IMR-90 (cell line): ENCODE data around the gene HDAC5. TPM values are rescaled to one million over a fixed set of nuclear protein-coding genes. Genes with fewer than 3 reads are reported as not detected.
A peak's percentile ranks its signal among the peaks of the same experiment; 100 is the strongest.

Experiments used
- ATAC-seq: fragments of 200-7000 bp; cut with Tn5 transposase; 2 replicates; pipeline ENCODE4 v1.9.1; 2020; ENCODE audit warnings: low read depth, mild to moderate bottlenecking, moderate library complexity
- BruUV-seq: library from RNA; stranded (reverse); fragments of 400-500 nt; replicated peaks from 2 replicates; lab custom pipeline; 2021; lab: Mats Ljungman, UMichigan
- CTCF ChIA-PET: fragments of 300-600 bp; formaldehyde crosslinking; extraction: SDS; loops from one replicate; lab custom pipeline; 2021; ENCODE audit warnings: antibody characterized with exemption; lab: Yijun Ruan, JAX
- POLR2A ChIA-PET: fragments of 300-600 bp; sonication (Branson Sonifier 250); formaldehyde crosslinking; loops from one replicate; lab custom pipeline; 2022; ENCODE audit warnings: antibody characterized with exemption; ENCODE audit not compliant: unreplicated experiment; lab: Charles Lee
- DNase-seq: peaks from one replicate; pipeline ENCODE4 v3.0.0; 2013
- H2AFZ ChIP-seq: replicated peaks from 2 replicates; pipeline ENCODE3; 2013; ENCODE audit warnings: low read length, mild to moderate bottlenecking; ENCODE audit not compliant: poor library complexity
- H2AK5ac ChIP-seq: 2 replicates; pipeline ENCODE4 v1.6.1; 2013; ENCODE audit warnings: low read depth, low read length, inconsistent platforms
- H2AK9ac ChIP-seq: replicated peaks from 2 replicates; pipeline ENCODE3; 2013; ENCODE audit warnings: mild to moderate bottlenecking, low read depth, low read length, moderate library complexity; ENCODE audit not compliant: poor library complexity
- H2BK120ac ChIP-seq: 2 replicates; pipeline ENCODE4 v1.6.1; 2013; ENCODE audit warnings: low read depth, low read length, inconsistent platforms
- H2BK15ac ChIP-seq: 3 replicates; pipeline ENCODE4 v1.6.1; 2013; ENCODE audit warnings: low read depth, low read length, inconsistent platforms
- H2BK20ac ChIP-seq: 2 replicates; pipeline ENCODE4 v1.6.1; 2013; ENCODE audit warnings: low read depth, mild to moderate bottlenecking, inconsistent platforms, low read length, moderate library complexity
- H2BK5ac ChIP-seq: 2 replicates; pipeline ENCODE4 v1.6.1; 2013; ENCODE audit warnings: mild to moderate bottlenecking, low read depth, low read length, inconsistent platforms; ENCODE audit not compliant: poor library complexity, severe bottlenecking
- H3K14ac ChIP-seq: replicated peaks from 2 replicates; pipeline ENCODE4 v1.6.1; 2013; ENCODE audit warnings: low read depth, low read length, inconsistent platforms
- H3K18ac ChIP-seq: 2 replicates; pipeline ENCODE4 v1.6.1; 2013; ENCODE audit warnings: low read depth, low read length, control low read depth
- H3K23ac ChIP-seq: 2 replicates; pipeline ENCODE4 v1.6.1; 2013; ENCODE audit warnings: low read depth, low read length, inconsistent platforms
- H3K27ac ChIP-seq: 2 replicates; pipeline ENCODE4 v1.5.1; 2013; ENCODE audit warnings: mild to moderate bottlenecking, control low read depth, low read length; ENCODE audit not compliant: insufficient read depth
- H3K27me3 ChIP-seq: 2 replicates; pipeline ENCODE4 v1.6.1; 2013; ENCODE audit warnings: low read length; ENCODE audit not compliant: control insufficient read depth, insufficient read depth
- H3K36me3 ChIP-seq: 2 replicates; pipeline ENCODE4 v1.6.1; 2013; ENCODE audit warnings: low read length, mixed read lengths; ENCODE audit not compliant: control insufficient read depth, insufficient read depth
- H3K4ac ChIP-seq: 2 replicates; pipeline ENCODE4 v1.6.1; 2013; ENCODE audit warnings: low read depth, low read length, inconsistent platforms
- H3K4me1 ChIP-seq: 2 replicates; pipeline ENCODE4 v1.6.1; 2013; ENCODE audit warnings: low read length, mixed read lengths; ENCODE audit not compliant: control insufficient read depth, insufficient read depth
- H3K4me2 ChIP-seq: 2 replicates; pipeline ENCODE4 v1.6.1; 2013; ENCODE audit warnings: low read depth, mild to moderate bottlenecking, control low read depth, low read length, moderate library complexity
- H3K4me3 ChIP-seq: 2 replicates; pipeline ENCODE4 v1.5.1; 2013; ENCODE audit warnings: low read depth, mild to moderate bottlenecking, control low read depth, low read length, moderate library complexity; ENCODE audit not compliant: insufficient read depth
- H3K56ac ChIP-seq: 2 replicates; pipeline ENCODE4 v1.6.1; 2013; ENCODE audit warnings: low read length, inconsistent platforms; ENCODE audit not compliant: insufficient read depth; ENCODE audit errors: extremely low read depth
- H3K79me1 ChIP-seq, 2 experiments: 2 replicates each; pipeline ENCODE4 v1.6.1; 2013; ENCODE audit warnings: low read length in 2 of 2, inconsistent platforms in 1 of 2, low read depth in 1 of 2
- H3K9ac ChIP-seq: 2 replicates; pipeline ENCODE4 v1.6.1; 2013; ENCODE audit warnings: low read depth, low read length, control low read depth
- H3K9me1 ChIP-seq: 2 replicates; pipeline ENCODE4 v1.6.1; 2013; ENCODE audit warnings: low read length, inconsistent platforms; ENCODE audit not compliant: insufficient read depth
- H3K9me3 ChIP-seq: 2 replicates; pipeline ENCODE4 v1.6.1; 2013; ENCODE audit warnings: low read length; ENCODE audit not compliant: control insufficient read depth, insufficient read depth
- H4K20me1 ChIP-seq: 2 replicates; pipeline ENCODE4 v1.6.1; 2013; ENCODE audit warnings: low read length, inconsistent platforms; ENCODE audit not compliant: insufficient read depth
- H4K5ac ChIP-seq: 2 replicates; pipeline ENCODE4 v1.6.1; 2013; ENCODE audit warnings: mild to moderate bottlenecking, low read depth, low read length, control low read depth
- H4K8ac ChIP-seq, 2 experiments: 2 replicates each; pipeline ENCODE4 v1.6.1; 2013; ENCODE audit warnings: low read depth in 2 of 2, low read length in 2 of 2, control low read depth in 1 of 2, inconsistent platforms in 1 of 2
- H4K91ac ChIP-seq: 2 replicates; pipeline ENCODE4 v1.6.1; 2013; ENCODE audit warnings: low read depth, low read length, inconsistent platforms; ENCODE audit not compliant: insufficient read depth
- CEBPB ChIP-seq: IDR thresholded peaks from 2 replicates; pipeline ENCODE4 v1.6.1; 2012; ENCODE audit warnings: low read depth, low read length, improper control_type of control experiment
- USF2 ChIP-seq: fragments of 150-350 bp; IDR thresholded peaks from 2 replicates; pipeline ENCODE4 v1.6.1; 2017; ENCODE audit warnings: mild to moderate bottlenecking, antibody characterized with exemption, low read length, low read depth
- WGBS, 2 experiments: methylation state at CpG; one replicate each; pipeline versions ENCODE4 v1.1.5 to v1.1.7; 2013; ENCODE audit warnings: missing lambda C conversion rate in 2 of 2; ENCODE audit not compliant: insufficient read length in 1 of 2; ENCODE audit errors: extremely low coverage in 2 of 2; 5-methylcytosine and 5-hydroxymethylcytosine counted together
- dilution Hi-C: fragments of 300-500 bp; cut with HindIII; formaldehyde crosslinking; loops from one replicate; pipeline ENCODE4 v1.14.3; 2018; ENCODE audit warnings: low sequenced_read_pairs; ENCODE audit not compliant: unreplicated experiment
- in situ Hi-C: fragments of 300-500 bp; cut with MboI; formaldehyde crosslinking; loops from 3 replicates; pipeline ENCODE4 v1.14.3; 2019; ENCODE audit warnings: low sequenced_read_pairs, inconsistent platforms, mixed read lengths
- intact Hi-C: fragments of 100-400 bp; cut with micrococcal nuclease; formaldehyde crosslinking; loops from 2 replicates; pipeline ENCODE4 v1.10.0; 2022
- polyA plus RNA-seq, 3 experiments: library from polyadenylated mRNA; depleted of rRNA; stranded (reverse); fragments of >200 nt; gene quantifications; 2 replicates each; pipeline ENCODE4 v1.2.3, GENCODE V29; 2012; ENCODE audit warnings: low replicate concordance in 1 of 3
- total RNA-seq: library from RNA; depleted of rRNA; stranded (reverse); fragments of >200 nt; gene quantifications from 2 replicates; pipeline ENCODE4 v1.2.3, GENCODE V29; 2012

Gene HDAC5
- total and polyA plus RNA-seq, 2 of the 4 experiments (the other 2 are of a cell fraction): 47.0 to 61.3 TPM

- TF ChIP-seq USF2: peak; percentile 66
Measured at GRCh38 chr17:44159519-44160210, 36.2 kb upstream of the HDAC5 start (continued).

- H4K8ac ChIP-seq: no peak overlapping the region
- no peak overlapping the region for H2AK5ac ChIP-seq
- no peaks in the 10 kb centered on the region; the same call in 1 of the 2 replicates for H4K20me1 ChIP-seq
- H2BK5ac ChIP-seq: no peak overlapping the region
- no peak for DNase-seq
- no peak for TF ChIP-seq CEBPB
- dilution Hi-C loops (no loop called here), intact Hi-C loops (no loop called here), in situ Hi-C loops (no loop called here)
- H3K9ac ChIP-seq: no peak overlapping the region
- H4K91ac ChIP-seq: no peak overlapping the region
- POLR2A ChIA-PET: no interaction called here
- no peak overlapping the region for H2AFZ ChIP-seq
- CTCF ChIA-PET: interaction anchor here (0.7 kb wide), 1 partner anchor 13 kb away, joined by 3 read pairs; no protein-coding TSS in a partner anchor
- no peak for ATAC-seq
- H3K23ac ChIP-seq: no peak overlapping the region
- H3K9me1 ChIP-seq: peaks cover 11% of the 10 kb centered on the region; the same call in 1 of the 2 replicates
- no peak overlapping the region for H3K14ac ChIP-seq
- H3K27ac ChIP-seq: no peak overlapping the region
- H3K36me3 ChIP-seq: peaks cover 2% of the 10 kb centered on the region; the same call in 1 of the 2 replicates
- H3K4me2 ChIP-seq: no peak overlapping the region
- H2AK9ac ChIP-seq: no peak overlapping the region
- H3K4me3 ChIP-seq: no peak overlapping the region
- peaks cover 20 to 36% of the 10 kb centered on the region in 2 experiments for H3K79me1 ChIP-seq
- H4K5ac ChIP-seq: no peak overlapping the region
- H3K56ac ChIP-seq: no peak overlapping the region
- H3K18ac ChIP-seq: no peak overlapping the region
- H2BK20ac ChIP-seq: no peak overlapping the region
- no TSS peak for BruUV-seq
- WGBS, 2 experiments: 60% methylated on average over 1 of the region's 2 CpGs; no CpG with 5 or more reads in 1 of the 2 experiments
- no peak overlapping the region for H2BK15ac ChIP-seq
- no peaks in the 10 kb centered on the region for H3K27me3 ChIP-seq
- no peak overlapping the region for H2BK120ac ChIP-seq
- no peak overlapping the region for H3K4ac ChIP-seq
- H3K9me3 ChIP-seq: no peaks in the 10 kb centered on the region
- peaks cover 4% of the 10 kb centered on the region; the same call in 1 of the 2 replicates for H3K4me1 ChIP-seq
Measured at GRCh38 chr17:44155488-44155887, 32.0 kb upstream of the HDAC5 start.
